Measurements from ENCODE around the gene ARHGEF4. TPM values are rescaled to one million over a fixed set of nuclear protein-coding genes. Genes with fewer than 3 reads are reported as not detected.

The ARHGEF4 gene
- total RNA-seq, 1 experiment from 2014 or later: 12.6 TPM

- Histone ChIP-seq H3K23ac (ENCODE audit: insufficient read length, low read depth, low read length) (no peak overlapping the region), H3T11ph (ENCODE audit: low read length) (no peak overlapping the region), H4K20me1 (ENCODE audit: control insufficient read depth, insufficient read depth, insufficient read length) (no peaks in the 10 kb centered on the region), H4K5ac (ENCODE audit: insufficient read length, low read depth, low read length) (no peak overlapping the region), H4K91ac (ENCODE audit: insufficient read length, low read depth, low read length) (no peak overlapping the region), H2BK120ac (ENCODE audit: low read depth, low read length, poor library complexity, severe bottlenecking) (no peak overlapping the region), H2AK5ac (ENCODE audit: insufficient read length, low read length) (no peak overlapping the region), H3K4me1 (ENCODE audit: insufficient read depth, low read length) (peaks cover 3% of the 10 kb centered on the region; the same call in 1 of the 2 replicates), H3K27ac (ENCODE audit: insufficient read length, low read depth, low read length) (no peak overlapping the region), H3K9me3 (ENCODE audit: control insufficient read depth, low read depth, low read length) (no peaks in the 10 kb centered on the region), H2BK20ac (ENCODE audit: low read depth, low read length, poor library complexity, severe bottlenecking) (no peak overlapping the region), H2BK12ac (ENCODE audit: insufficient read length, low read depth, low read length) (no peak overlapping the region), H3K23me2 (ENCODE audit: insufficient read length, low read depth, low read length, poor library complexity, severe bottlenecking) (peaks cover 10% of the 10 kb centered on the region), H3K27me3 (ENCODE audit: insufficient read depth, low read length) (peaks cover 17% of the 10 kb centered on the region; the same call in 1 of the 2 replicates), H3K4me2 (ENCODE audit: insufficient read depth, insufficient read length, low read length) (no peak overlapping the region), H3K4ac (ENCODE audit: low read depth, low read length) (no peak overlapping the region), H3K79me1 (ENCODE audit: insufficient read depth, low read depth, low read length, poor library complexity, severe bottlenecking) (no peaks in the 10 kb centered on the region), H3K56ac (ENCODE audit: insufficient read length, low read depth, low read length) (no peak overlapping the region), H3K14ac (ENCODE audit: insufficient read depth, low read length) (no peak overlapping the region; the same call in 1 of the 2 replicates), H3K79me2 (ENCODE audit: insufficient read depth, low read length) (0 out of 2 replicates have a peak, but pooled peaks cover 2% of the 10 kb centered on the region), H3K18ac (ENCODE audit: insufficient read length, low read depth, low read length) (no peak overlapping the region), H2BK15ac (ENCODE audit: low read depth, low read length) (no peak overlapping the region), H3K9ac (ENCODE audit: extremely low read depth, insufficient read length, low read length) (no peak overlapping the region), H2AFZ (ENCODE audit: low read length) (no peak overlapping the region), H2BK5ac (ENCODE audit: insufficient read length, low read length) (no peak overlapping the region), H4K8ac (replicated peaks; ENCODE audit: insufficient read length, low read depth, low read length) (no peak overlapping the region)
- Mint-ChIP-seq H3K4me1 (peaks cover 46% of the 10 kb centered on the region in 2 experiments), H3K27ac (no peak overlapping the region), H3K9me3 (peaks cover 2 to 3% of the 10 kb centered on the region in 2 experiments; a peak in 2 of 5 replicates), H3K4me3 (peak overlapping the region; percentile 54 to 85; a peak in 3 of 5 replicates), H3K27me3 (ENCODE audit: low read depth) (peaks cover 62% of the 10 kb centered on the region), H3K36me3 (ENCODE audit: insufficient read depth in 1 of 3, low read depth in 3 of 3) (peaks cover 0 to 5% (median 0%) of the 10 kb centered on the region in 3 experiments; a peak in 2 of 7 replicates)
- DNase-seq: no peak
- TF ChIP-seq, protein P1, sequence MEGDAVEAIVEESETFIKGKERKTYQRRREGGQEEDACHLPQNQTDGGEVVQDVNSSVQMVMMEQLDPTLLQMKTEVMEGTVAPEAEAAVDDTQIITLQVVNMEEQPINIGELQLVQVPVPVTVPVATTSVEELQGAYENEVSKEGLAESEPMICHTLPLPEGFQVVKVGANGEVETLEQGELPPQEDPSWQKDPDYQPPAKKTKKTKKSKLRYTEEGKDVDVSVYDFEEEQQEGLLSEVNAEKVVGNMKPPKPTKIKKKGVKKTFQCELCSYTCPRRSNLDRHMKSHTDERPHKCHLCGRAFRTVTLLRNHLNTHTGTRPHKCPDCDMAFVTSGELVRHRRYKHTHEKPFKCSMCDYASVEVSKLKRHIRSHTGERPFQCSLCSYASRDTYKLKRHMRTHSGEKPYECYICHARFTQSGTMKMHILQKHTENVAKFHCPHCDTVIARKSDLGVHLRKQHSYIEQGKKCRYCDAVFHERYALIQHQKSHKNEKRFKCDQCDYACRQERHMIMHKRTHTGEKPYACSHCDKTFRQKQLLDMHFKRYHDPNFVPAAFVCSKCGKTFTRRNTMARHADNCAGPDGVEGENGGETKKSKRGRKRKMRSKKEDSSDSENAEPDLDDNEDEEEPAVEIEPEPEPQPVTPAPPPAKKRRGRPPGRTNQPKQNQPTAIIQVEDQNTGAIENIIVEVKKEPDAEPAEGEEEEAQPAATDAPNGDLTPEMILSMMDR (conservative IDR thresholded peaks at IDR 0.05): no peak
- no CpG with 5 or more reads among the region's 3 CpGs for WGBS (ENCODE audit: extremely low coverage, insufficient read length, low lambda C conversion rate)
These were observed 128.2 kb downstream of the ARHGEF4 start for GRCh38 chr2:130964931-130965330.
